Measurements from ENCODE around the gene CARM1. TPM values are rescaled to one million over a fixed set of nuclear protein-coding genes. Genes with fewer than 3 reads are reported as not detected.
"Not testable (repeated sequence)": the region's sequence is repeated elsewhere in the genome, so short reads cannot be mapped to it uniquely, and the experiment has no call there.

The CARM1 gene
- total RNA-seq, 4 donors from 2014 or later, result 17.0 to 37.1 (median 18.8) TPM

- peaks cover 0 to 58% of the 10 kb centered on the region in 2 donors for H3K36me3 ChIP-seq
- ATAC-seq, result no peak
- WGBS, 2 donors (ENCODE audit: low coverage in 1 of 2), result 39 to 71% methylated on average over 4 of the region's 20 CpGs
Measured at GRCh38 chr19:10832939-10833296, 38.4 kb upstream of the CARM1 start.

GRCh38 chr19:10835089-10835753 lies 36.1 kb upstream of the CARM1 start:
- Histone ChIP-seq H3K36me3 (peaks cover 0 to 40% of the 10 kb centered on the region in 2 donors), H3K27ac (peak overlapping the region; percentile 86 to 98 (median 98)), H3K4me3 (peak overlapping the region; percentile 31 to 84), H3K27me3 (no peaks in the 10 kb centered on the region), H3K9me3 (peaks cover 0 to 8% (median 0%) of the 10 kb centered on the region in 3 donors), H3K4me1 (peaks cover 0 to 18% (median 0%) of the 10 kb centered on the region in 3 donors)
- 10 to 17% methylated on average over 9 to 11 of the region's 32 CpGs for WGBS, 2 donors (ENCODE audit: low coverage in 1 of 2)
- no peak for TF ChIP-seq EP300 (IDR thresholded peaks at IDR 0.05)
- no peak for TF ChIP-seq CTCF (IDR thresholded peaks at IDR 0.05)
- no peak for TF ChIP-seq POLR2A (IDR thresholded peaks at IDR 0.05)
- no peak for TF ChIP-seq POLR2AphosphoS5 (IDR thresholded peaks at IDR 0.05)
- ATAC-seq, result no peak

More at GRCh38 chr19:10832939-10833296, 38.4 kb upstream of the CARM1 start:
- no peak for TF ChIP-seq POLR2AphosphoS5 (IDR thresholded peaks at IDR 0.05)
- TF ChIP-seq EP300 (IDR thresholded peaks at IDR 0.05), result no peak
- no peak for TF ChIP-seq CTCF (IDR thresholded peaks at IDR 0.05)
- TF ChIP-seq POLR2A (IDR thresholded peaks at IDR 0.05), result no peak
- Histone ChIP-seq H3K27ac (no peak overlapping the region), H3K4me1 (peaks cover 0 to 18% (median 0%) of the 10 kb centered on the region in 3 donors), H3K9me3 (peaks cover 0 to 8% (median 0%) of the 10 kb centered on the region in 3 donors), H3K4me3 (no peak overlapping the region), H3K27me3 (no peaks in the 10 kb centered on the region)

- ATAC-seq, result peak; percentile 94
- Histone ChIP-seq H3K27me3 (no peaks in the 10 kb centered on the region), H3K4me1 (peaks cover 0 to 18% (median 0%) of the 10 kb centered on the region in 3 donors), H3K4me3 (peak within 1 kb of the TSS; percentile 44 to 84), H3K27ac (peak within 1 kb of the TSS; percentile 86 to 98 (median 98)), H3K36me3 (peaks cover 0 to 33% of the 10 kb centered on the region in 2 donors), H3K9me3 (peaks cover 0 to 8% (median 0%) of the 10 kb centered on the region in 3 donors)
- peak; percentile 30 to 33 for TF ChIP-seq POLR2A (IDR thresholded peaks at IDR 0.05)
- peak; percentile 29 for TF ChIP-seq POLR2AphosphoS5 (IDR thresholded peaks at IDR 0.05)
- peak in 3 of 4 experiments; percentile 42 to 82 (median 75) for TF ChIP-seq CTCF (IDR thresholded peaks at IDR 0.05)
- TF ChIP-seq EP300 (IDR thresholded peaks at IDR 0.05), result no peak
- 0% methylated on average over 2 to 15 of the region's 50 CpGs for WGBS, 2 donors (ENCODE audit: low coverage in 1 of 2)
Measured at GRCh38 chr19:10835754-10836478, 35.4 kb upstream of the CARM1 start, which contains the start of gene TMED1. Gene TMED1, minus strand, starts transcription at chr19:10836212. Its CDS starts 21 bp downstream, at chr19:10836191.

GRCh38 chr19:10836479-10837330 lies 34.6 kb upstream of the CARM1 start:
- 36 to 43% methylated on average over 2 to 11 of the region's 38 CpGs for WGBS, 2 donors (ENCODE audit: low coverage in 1 of 2)
- Histone ChIP-seq H3K27ac (peak overlapping the region; percentile 81 to 98 (median 98)), H3K9me3 (peaks cover 0 to 8% (median 0%) of the 10 kb centered on the region in 3 donors), H3K4me3 (peak overlapping the region; percentile 44 to 84), H3K4me1 (peaks cover 0 to 18% (median 0%) of the 10 kb centered on the region in 3 donors), H3K36me3 (peaks cover 0 to 25% of the 10 kb centered on the region in 2 donors), H3K27me3 (no peaks in the 10 kb centered on the region)
- peak; percentile 39 for ATAC-seq
- TF ChIP-seq EP300 (IDR thresholded peaks at IDR 0.05) (no peak), POLR2A (IDR thresholded peaks at IDR 0.05) (no peak), POLR2AphosphoS5 (IDR thresholded peaks at IDR 0.05) (no peak), CTCF (IDR thresholded peaks at IDR 0.05) (no peak)

- H3K27me3 ChIP-seq, H3K9me3 ChIP-seq, ATAC-seq, H3K27ac ChIP-seq, H3K4me3 ChIP-seq: not testable (repeated sequence)
- WGBS, 2 donors (ENCODE audit: low coverage in 1 of 2), result 94 to 96% methylated on average over 4 to 6 of the region's 7 CpGs
- Histone ChIP-seq H3K36me3 (peaks cover 0 to 16% of the 10 kb centered on the region in 2 donors), H3K4me1 (peaks cover 0 to 18% (median 0%) of the 10 kb centered on the region in 3 donors)
Measured at GRCh38 chr19:10837649-10838048, 33.7 kb upstream of the CARM1 start.

All from gastroesophageal sphincter (tissue), 4 donors.